Keratinocyte (primary cell): ENCODE results near the gene ATP1A4. TPM values are rescaled to one million over a fixed set of nuclear protein-coding genes. Genes with fewer than 3 reads are reported as not detected.

Experiments used
- DNase-seq: peaks from one replicate; pipeline ENCODE4 v3.0.0-alpha.2; 2011; ENCODE audit warnings: low read depth, missing footprints, low spot score
- FAIRE-seq: peaks from 2 replicates; lab custom pipeline; 2011; peaks lifted over from hg19 to GRCh38; lab: Jason Lieb, UNC
- H2AFZ ChIP-seq: 2 replicates; pipeline ENCODE4 v1.6.0; 2012; ENCODE audit warnings: low read length, control low read depth, inconsistent platforms; ENCODE audit not compliant: control insufficient read depth
- H3K27ac ChIP-seq: 2 replicates; pipeline ENCODE4 v1.5.1; 2011; ENCODE audit warnings: low read length; ENCODE audit not compliant: control insufficient read depth, insufficient read depth
- H3K27me3 ChIP-seq: 3 replicates; pipeline ENCODE4 v1.6.0; 2011; ENCODE audit warnings: low read length; ENCODE audit not compliant: control insufficient read depth, insufficient read depth; ENCODE audit errors: extremely low read depth
- H3K36me3 ChIP-seq, 2 experiments: 2 replicates in 1 of 2; 3 replicates in 1 of 2; pipeline ENCODE4 v1.5.1; 2011; ENCODE audit warnings: low read length in 2 of 2, mild to moderate bottlenecking in 1 of 2; ENCODE audit not compliant: control insufficient read depth in 2 of 2, insufficient read depth in 2 of 2; ENCODE audit errors: extremely low read depth in 1 of 2
- H3K4me1 ChIP-seq: 3 replicates; pipeline ENCODE4 v1.5.1; 2011; ENCODE audit warnings: low read length; ENCODE audit not compliant: control insufficient read depth, insufficient read depth; ENCODE audit errors: extremely low read depth
- H3K4me2 ChIP-seq: 3 replicates; pipeline ENCODE4 v1.6.0; 2011; ENCODE audit warnings: low read depth, low read length; ENCODE audit not compliant: control insufficient read depth, insufficient read depth; ENCODE audit errors: extremely low read depth
- H3K4me3 ChIP-seq, 3 experiments: fragments of 200-600 bp in 1 of 3; sonication (generic) in 1 of 3; 2 replicates in 2 of 3; 3 replicates in 1 of 3; pipeline ENCODE4 v1.5.1; 2011 to 2016; ENCODE audit warnings: low read length in 3 of 3, mild to moderate bottlenecking in 3 of 3, control low read depth in 2 of 3, inconsistent platforms in 1 of 3, low read depth in 1 of 3, mixed read lengths in 1 of 3, mixed run types in 1 of 3, moderate library complexity in 1 of 3; ENCODE audit not compliant: control insufficient read depth in 2 of 3, insufficient read depth in 2 of 3; ENCODE audit errors: extremely low read depth in 1 of 3
- H3K79me2 ChIP-seq: 2 replicates; pipeline ENCODE4 v1.6.0; 2012; ENCODE audit warnings: low read length; ENCODE audit not compliant: control insufficient read depth, insufficient read depth
- H3K9ac ChIP-seq: 3 replicates; pipeline ENCODE4 v1.6.0; 2011; ENCODE audit warnings: low read length; ENCODE audit not compliant: control insufficient read depth, insufficient read depth; ENCODE audit errors: extremely low read depth
- H3K9me1 ChIP-seq: 3 replicates; pipeline ENCODE4 v1.6.0; 2011; ENCODE audit warnings: low read length; ENCODE audit not compliant: control insufficient read depth, insufficient read depth; ENCODE audit errors: extremely low read depth
- H3K9me3 ChIP-seq: 2 replicates; pipeline ENCODE4 v1.5.1; 2012; ENCODE audit warnings: low read depth, low read length; ENCODE audit not compliant: control insufficient read depth
- H4K20me1 ChIP-seq: 3 replicates; pipeline ENCODE4 v1.6.0; 2011; ENCODE audit warnings: low read length; ENCODE audit not compliant: control insufficient read depth, insufficient read depth; ENCODE audit errors: extremely low read depth
- CTCF ChIP-seq, 3 experiments: IDR thresholded peaks in 1 of 3; conservative IDR thresholded peaks in 1 of 3; optimal IDR thresholded peaks in 1 of 3; 2 replicates in 2 of 3; 3 replicates in 1 of 3; pipeline versions ENCODE3 to v1.5.1; 2011; ENCODE audit warnings: low read length in 3 of 3, mild to moderate bottlenecking in 3 of 3, moderate library complexity in 2 of 3, control low read depth in 1 of 3, inconsistent platforms in 1 of 3; ENCODE audit not compliant: insufficient read depth in 2 of 3; ENCODE audit errors: extremely low read depth in 1 of 3
- EZH2 ChIP-seq: IDR thresholded peaks from one replicate; pipeline ENCODE4 v1.6.1; 2012; ENCODE audit warnings: inconsistent platforms, mild to moderate bottlenecking, low read length, moderate library complexity
- dilution Hi-C: fragments of 300-500 bp; cut with MboI; formaldehyde crosslinking; loops from one replicate; pipeline ENCODE4 v1.7.0; 2020; ENCODE audit warnings: low sequenced_read_pairs; ENCODE audit not compliant: extremely low pct_ligation_motif_present
- polyA plus RNA-seq, 5 experiments: library from polyadenylated mRNA; depleted of rRNA in 3 of 5; stranded (reverse) in 3 of 5; stranded (forward) in 1 of 5; unstranded in 1 of 5; fragments of >200 nt; gene quantifications; 1 replicate in 1 of 5; 2 replicates in 3 of 5; 3 replicates in 1 of 5; pipeline versions ENCODE4 v1.2.1 to v1.2.3, GENCODE V29; 2011 to 2012; ENCODE audit warnings: missing spikeins in 2 of 5, low read depth in 1 of 5, low replicate concordance in 1 of 5

Gene ATP1A4
- polyA plus RNA-seq, 1 donor (not counting 4 experiments of a cell fraction or from before 2014, with no cell fraction given) = not detected

- Histone ChIP-seq H3K27me3 (no peaks in the 10 kb centered on the region), H3K9me1 (no peaks in the 10 kb centered on the region), H2AFZ (no peak overlapping the region), H3K36me3 (no peaks in the 10 kb centered on the region), H3K27ac (no peak overlapping the region), H3K4me2 (no peak overlapping the region), H4K20me1 (no peaks in the 10 kb centered on the region), H3K4me1 (peaks cover 20% of the 10 kb centered on the region), H3K9me3 (no peaks in the 10 kb centered on the region), H3K79me2 (no peaks in the 10 kb centered on the region), H3K9ac (no peak overlapping the region), H3K4me3 (no peak overlapping the region)
- DNase-seq = no peak
- dilution Hi-C loops = no loop called here
- no peak for TF ChIP-seq EZH2
- no peak for TF ChIP-seq CTCF (optimal IDR thresholded peaks at IDR 0.05 in 1 of 3, IDR thresholded peaks at IDR 0.05 in 1 of 3, conservative IDR thresholded peaks at IDR 0.05 in 1 of 3; ENCODE audit: extremely low read depth in 1 of 3, insufficient read depth in 2 of 3, low read length in 3 of 3)
- FAIRE-seq = no peak
Measured at GRCh38 chr1:160122978-160123495, 28.4 kb upstream of the ATP1A4 start.

- H3K4me2 ChIP-seq = no peak overlapping the region
- no peak for DNase-seq
- no peaks in the 10 kb centered on the region for H3K9me1 ChIP-seq
- H2AFZ ChIP-seq = no peak overlapping the region
- no peak for FAIRE-seq
- no peak overlapping the region for H3K9ac ChIP-seq
- TF ChIP-seq EZH2 (no peak), CTCF (optimal IDR thresholded peaks at IDR 0.05 in 1 of 3, IDR thresholded peaks at IDR 0.05 in 1 of 3, conservative IDR thresholded peaks at IDR 0.05 in 1 of 3; ENCODE audit: extremely low read depth in 1 of 3, insufficient read depth in 2 of 3, low read length in 3 of 3) (no peak)
- H3K27ac ChIP-seq = no peak overlapping the region
- no peaks in the 10 kb centered on the region for H3K9me3 ChIP-seq
- H3K79me2 ChIP-seq = no peaks in the 10 kb centered on the region
- no peaks in the 10 kb centered on the region for H3K27me3 ChIP-seq
- peaks cover 20% of the 10 kb centered on the region for H3K4me1 ChIP-seq
- no peaks in the 10 kb centered on the region for H4K20me1 ChIP-seq
- H3K36me3 ChIP-seq = no peaks in the 10 kb centered on the region
- dilution Hi-C loops = no loop called here
- H3K4me3 ChIP-seq = no peak overlapping the region
Measured at GRCh38 chr1:160123726-160124125, 27.7 kb upstream of the ATP1A4 start.
